Gastroesophageal sphincter (tissue), 3 donors: ENCODE results near the gene TTLL5.

Experiments
- EP300 ChIP-seq: sonication (generic); formaldehyde crosslinking; IDR thresholded peaks from one replicate; pipeline ENCODE4 v1.6.1; 2017; ENCODE audit warnings: antibody characterized with exemption, mild to moderate bottlenecking
- POLR2A ChIP-seq, 2 donors: fragments of 450-650 bp; IDR thresholded peaks; one replicate each; pipeline ENCODE4 v1.6.1; 2017; ENCODE audit warnings: antibody characterized with exemption in 2 of 2, mild to moderate bottlenecking in 2 of 2, moderate library complexity in 1 of 2
- POLR2AphosphoS5 ChIP-seq: sonication (generic); formaldehyde crosslinking; IDR thresholded peaks from one replicate; pipeline ENCODE4 v1.6.1; 2017; ENCODE audit warnings: antibody characterized with exemption
- TF ChIP-seq, protein P1 (sequence below), 4 experiments: fragments of 200-600 bp in 2 of 4; fragments of 450-650 bp in 2 of 4; sonication (generic) in 1 of 4; IDR thresholded peaks; one replicate each; pipeline ENCODE4 v1.5.1; 2017 to 2019; ENCODE audit warnings: antibody characterized with exemption in 4 of 4, mild to moderate bottlenecking in 2 of 4, moderate library complexity in 2 of 4

- TF ChIP-seq, protein P1, sequence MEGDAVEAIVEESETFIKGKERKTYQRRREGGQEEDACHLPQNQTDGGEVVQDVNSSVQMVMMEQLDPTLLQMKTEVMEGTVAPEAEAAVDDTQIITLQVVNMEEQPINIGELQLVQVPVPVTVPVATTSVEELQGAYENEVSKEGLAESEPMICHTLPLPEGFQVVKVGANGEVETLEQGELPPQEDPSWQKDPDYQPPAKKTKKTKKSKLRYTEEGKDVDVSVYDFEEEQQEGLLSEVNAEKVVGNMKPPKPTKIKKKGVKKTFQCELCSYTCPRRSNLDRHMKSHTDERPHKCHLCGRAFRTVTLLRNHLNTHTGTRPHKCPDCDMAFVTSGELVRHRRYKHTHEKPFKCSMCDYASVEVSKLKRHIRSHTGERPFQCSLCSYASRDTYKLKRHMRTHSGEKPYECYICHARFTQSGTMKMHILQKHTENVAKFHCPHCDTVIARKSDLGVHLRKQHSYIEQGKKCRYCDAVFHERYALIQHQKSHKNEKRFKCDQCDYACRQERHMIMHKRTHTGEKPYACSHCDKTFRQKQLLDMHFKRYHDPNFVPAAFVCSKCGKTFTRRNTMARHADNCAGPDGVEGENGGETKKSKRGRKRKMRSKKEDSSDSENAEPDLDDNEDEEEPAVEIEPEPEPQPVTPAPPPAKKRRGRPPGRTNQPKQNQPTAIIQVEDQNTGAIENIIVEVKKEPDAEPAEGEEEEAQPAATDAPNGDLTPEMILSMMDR (IDR thresholded peaks at IDR 0.05) = no peak
- TF ChIP-seq POLR2A (IDR thresholded peaks at IDR 0.05) (no peak), POLR2AphosphoS5 (no peak), EP300 (no peak)
Observed at GRCh38 chr14:75700295-75700694, 39.2 kb downstream of the TTLL5 start.
